EL (cell line): ENCODE data around the gene TRAPPC3L.
A peak's percentile ranks its signal among the peaks of the same experiment; 100 is the strongest.

Experiments used
- DNase-seq: peaks from one replicate; pipeline ENCODE4 v3.0.0-alpha.2; 2016

Gene TRAPPC3L

GRCh38 chr6:116556814-116557415 is 11.4 kb upstream of the TRAPPC3L start:
- no peak for DNase-seq

- DNase-seq = peak; percentile 88
These were observed 10.6 kb upstream of the TRAPPC3L start for GRCh38 chr6:116556065-116556464.

- no peak for DNase-seq
These were observed 8.0 kb upstream of the TRAPPC3L start, which contains the start of gene CALHM4 for GRCh38 chr6:116553451-116553850. Gene CALHM4, plus strand, starts transcription at chr6:116553751. Its CDS starts 43 bp downstream, at chr6:116553794.

GRCh38 chr6:116550796-116551195 is 5.3 kb upstream of the TRAPPC3L start:
- DNase-seq = no peak

- DNase-seq = no peak
These were observed 1.9 kb upstream of the TRAPPC3L start for GRCh38 chr6:116547358-116547757.

- DNase-seq = no peak
These were observed 2.3 kb downstream of the TRAPPC3L start for GRCh38 chr6:116543149-116543548.

- no peak for DNase-seq
These were observed 3.1 kb downstream of the TRAPPC3L start for GRCh38 chr6:116542426-116542825.

GRCh38 chr6:116536216-116536621 is 9.3 kb downstream of the TRAPPC3L start:
- DNase-seq = peak; percentile 70

- no peak for DNase-seq
These were observed 10.4 kb downstream of the TRAPPC3L start for GRCh38 chr6:116535109-116535508.

GRCh38 chr6:116533233-116533957 is 12.1 kb downstream of the TRAPPC3L start:
- no peak for DNase-seq

- DNase-seq = peak; percentile 62
These were observed 13.6 kb downstream of the TRAPPC3L start for GRCh38 chr6:116531675-116532570.

GRCh38 chr6:116530436-116530835 is 15.0 kb downstream of the TRAPPC3L start:
- no peak for DNase-seq

GRCh38 chr6:116529466-116530290 is 15.8 kb downstream of the TRAPPC3L start:
- no peak for DNase-seq

- DNase-seq = peak; percentile 59
These were observed 16.7 kb downstream of the TRAPPC3L start for GRCh38 chr6:116528780-116529179.

- DNase-seq = no peak
These were observed 17.4 kb downstream of the TRAPPC3L start for GRCh38 chr6:116528133-116528532.

GRCh38 chr6:116524236-116524635 is 21.2 kb downstream of the TRAPPC3L start:
- DNase-seq = no peak

- DNase-seq = no peak
These were observed 22.6 kb downstream of the TRAPPC3L start for GRCh38 chr6:116522896-116523295.

GRCh38 chr6:116518621-116519368 is 26.7 kb downstream of the TRAPPC3L start:
- no peak for DNase-seq

GRCh38 chr6:116515141-116515540 is 30.3 kb downstream of the TRAPPC3L start:
- DNase-seq = no peak

GRCh38 chr6:116514111-116514510 is 31.4 kb downstream of the TRAPPC3L start:
- DNase-seq = no peak

- no peak for DNase-seq
These were observed 32.1 kb downstream of the TRAPPC3L start for GRCh38 chr6:116513224-116513875.
